Vagina (tissue), 2 donors: ENCODE measurements around the gene TPST1.

Experiments used
- CTCF ChIP-seq, 3 experiments: fragments of 450-650 bp in 2 of 3; fragments of 200-600 bp in 1 of 3; sonication (generic) in 1 of 3; IDR thresholded peaks; one replicate each; pipeline ENCODE4 v1.5.1; 2017 to 2019; ENCODE audit warnings: antibody characterized with exemption in 3 of 3, mild to moderate bottlenecking in 2 of 3, moderate library complexity in 2 of 3
- POLR2A ChIP-seq, 2 donors: fragments of 450-650 bp; IDR thresholded peaks; one replicate each; pipeline ENCODE4 v1.6.1; 2017; ENCODE audit warnings: antibody characterized with exemption in 2 of 2, mild to moderate bottlenecking in 2 of 2, moderate library complexity in 2 of 2
- POLR2AphosphoS5 ChIP-seq, 2 donors: sonication (generic); formaldehyde crosslinking; IDR thresholded peaks; one replicate each; pipeline ENCODE4 v1.9.0; 2017; ENCODE audit warnings: antibody characterized with exemption in 2 of 2, mild to moderate bottlenecking in 2 of 2, low read depth in 1 of 2; ENCODE audit not compliant: insufficient read depth in 1 of 2

GRCh38 chr7:66167773-66168387 is 37.3 kb upstream of the TPST1 start:
- TF ChIP-seq CTCF (IDR thresholded peaks at IDR 0.05) (no peak), POLR2AphosphoS5 (IDR thresholded peaks at IDR 0.05; ENCODE audit: insufficient read depth in 1 of 2, low read depth in 1 of 2) (no peak), POLR2A (IDR thresholded peaks at IDR 0.05) (no peak)
